Parathyroid adenoma (tissue), 2 donors: ENCODE measurements around the gene ENTPD1.
"Not testable (repeated sequence)": the region's sequence is repeated elsewhere in the genome, so short reads cannot be mapped to it uniquely, and the experiment has no call there.

Source experiments
- H2AFZ ChIP-seq: fragments of 300-600 bp; sonication (generic); one replicate; pipeline ENCODE4 v1.7.0; 2017; ENCODE audit warnings: antibody characterized with exemption, mild to moderate bottlenecking
- H3K27ac ChIP-seq: fragments of 300-600 bp; sonication (generic); one replicate; pipeline ENCODE4 v1.7.0; 2017
- H3K27me3 ChIP-seq: fragments of 300-600 bp; sonication (generic); one replicate; pipeline ENCODE4 v1.7.0; 2017; ENCODE audit warnings: low read length; ENCODE audit not compliant: control insufficient read depth, insufficient read depth
- H3K36me3 ChIP-seq: fragments of 300-600 bp; sonication (generic); one replicate; pipeline ENCODE4 v1.7.0; 2017; ENCODE audit warnings: low read length; ENCODE audit not compliant: control insufficient read depth, insufficient read depth
- H3K4me1 ChIP-seq: fragments of 300-600 bp; sonication (generic); one replicate; pipeline ENCODE4 v1.7.0; 2017; ENCODE audit warnings: control low read depth
- H3K4me2 ChIP-seq: fragments of 300-600 bp; sonication (generic); one replicate; pipeline ENCODE4 v1.7.0; 2017; ENCODE audit warnings: low read length
- H3K4me3 ChIP-seq: fragments of 300-600 bp; sonication (generic); one replicate; pipeline ENCODE4 v1.7.0; 2017; ENCODE audit warnings: low read depth, low read length
- H3K79me2 ChIP-seq: fragments of 300-600 bp; sonication (generic); one replicate; pipeline ENCODE4 v1.7.0; 2017; ENCODE audit warnings: control low read depth
- H3K9ac ChIP-seq: fragments of 300-600 bp; sonication (generic); one replicate; pipeline ENCODE4 v1.7.0; 2017; ENCODE audit warnings: mild to moderate bottlenecking
- H3K9me3 ChIP-seq: fragments of 300-600 bp; sonication (generic); one replicate; pipeline ENCODE4 v1.7.0; 2017; ENCODE audit warnings: low read length; ENCODE audit not compliant: control insufficient read depth
- TF ChIP-seq, protein P1 (sequence below): fragments of 300-600 bp; sonication (generic); IDR thresholded peaks from one replicate; pipeline ENCODE4 v1.7.0; 2017; ENCODE audit warnings: antibody characterized with exemption, mild to moderate bottlenecking
- donor health status: primary hyperparathyroidism.

ENTPD1 gene

DNA sequence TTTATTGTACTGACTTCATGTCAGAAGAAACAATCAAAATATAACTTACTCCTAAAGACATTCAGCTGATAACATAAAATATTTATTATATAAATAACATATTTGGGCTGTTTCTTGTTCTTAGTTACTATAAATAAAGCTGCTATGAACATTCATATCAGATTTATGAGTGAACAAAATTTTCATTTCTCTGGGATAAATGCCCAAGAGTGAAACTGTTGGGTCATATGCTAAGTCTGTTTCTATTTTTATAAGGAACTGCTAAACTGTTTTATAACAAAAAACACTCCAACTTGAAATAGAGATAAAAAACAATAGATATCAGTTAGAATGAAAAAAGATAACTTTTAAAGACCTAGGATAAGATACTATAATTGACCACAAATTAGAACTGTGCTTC, 125.4 kb downstream of the ENTPD1 start:
- Histone ChIP-seq H2AFZ (no peak overlapping the region), H3K9ac (no peak overlapping the region), H3K4me3 (no peak overlapping the region), H3K27ac (no peak overlapping the region), H3K4me1 (no peaks in the 10 kb centered on the region), H3K79me2 (no peaks in the 10 kb centered on the region), H3K36me3 (no peaks in the 10 kb centered on the region), H3K27me3 (no peaks in the 10 kb centered on the region), H3K9me3 (no peaks in the 10 kb centered on the region), H3K4me2 (no peak overlapping the region)
- TF ChIP-seq, protein P1, sequence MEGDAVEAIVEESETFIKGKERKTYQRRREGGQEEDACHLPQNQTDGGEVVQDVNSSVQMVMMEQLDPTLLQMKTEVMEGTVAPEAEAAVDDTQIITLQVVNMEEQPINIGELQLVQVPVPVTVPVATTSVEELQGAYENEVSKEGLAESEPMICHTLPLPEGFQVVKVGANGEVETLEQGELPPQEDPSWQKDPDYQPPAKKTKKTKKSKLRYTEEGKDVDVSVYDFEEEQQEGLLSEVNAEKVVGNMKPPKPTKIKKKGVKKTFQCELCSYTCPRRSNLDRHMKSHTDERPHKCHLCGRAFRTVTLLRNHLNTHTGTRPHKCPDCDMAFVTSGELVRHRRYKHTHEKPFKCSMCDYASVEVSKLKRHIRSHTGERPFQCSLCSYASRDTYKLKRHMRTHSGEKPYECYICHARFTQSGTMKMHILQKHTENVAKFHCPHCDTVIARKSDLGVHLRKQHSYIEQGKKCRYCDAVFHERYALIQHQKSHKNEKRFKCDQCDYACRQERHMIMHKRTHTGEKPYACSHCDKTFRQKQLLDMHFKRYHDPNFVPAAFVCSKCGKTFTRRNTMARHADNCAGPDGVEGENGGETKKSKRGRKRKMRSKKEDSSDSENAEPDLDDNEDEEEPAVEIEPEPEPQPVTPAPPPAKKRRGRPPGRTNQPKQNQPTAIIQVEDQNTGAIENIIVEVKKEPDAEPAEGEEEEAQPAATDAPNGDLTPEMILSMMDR = no peak

DNA sequence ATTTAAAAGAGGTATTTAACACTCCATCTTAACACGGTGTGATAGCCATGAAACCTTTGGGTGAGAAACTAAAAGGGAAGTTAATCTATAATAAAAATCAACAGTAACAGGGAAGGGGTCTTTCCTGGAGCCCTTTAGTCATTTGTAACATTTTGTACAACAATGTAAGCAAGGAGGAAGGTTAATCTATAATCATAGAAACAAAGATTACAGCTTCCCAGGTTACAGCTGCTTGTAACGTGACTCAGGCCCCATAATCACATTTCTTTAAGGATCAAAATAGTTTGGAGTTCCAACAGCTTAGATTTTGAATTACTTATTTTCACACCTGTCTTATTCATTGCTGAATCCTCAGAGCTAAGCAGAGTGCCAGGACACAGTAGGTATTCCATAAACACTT, 133.9 kb downstream of the ENTPD1 start:
- no peaks in the 10 kb centered on the region for H3K4me1 ChIP-seq
- no peaks in the 10 kb centered on the region for H3K79me2 ChIP-seq
- no peaks in the 10 kb centered on the region for H3K9me3 ChIP-seq
- no peaks in the 10 kb centered on the region for H3K36me3 ChIP-seq
- no peaks in the 10 kb centered on the region for H3K27me3 ChIP-seq
- no peak overlapping the region for H2AFZ ChIP-seq
- no peak overlapping the region for H3K9ac ChIP-seq
- no peak overlapping the region for H3K4me3 ChIP-seq
- no peak overlapping the region for H3K4me2 ChIP-seq
- TF ChIP-seq, protein P1 = no peak
- no peak overlapping the region for H3K27ac ChIP-seq

DNA sequence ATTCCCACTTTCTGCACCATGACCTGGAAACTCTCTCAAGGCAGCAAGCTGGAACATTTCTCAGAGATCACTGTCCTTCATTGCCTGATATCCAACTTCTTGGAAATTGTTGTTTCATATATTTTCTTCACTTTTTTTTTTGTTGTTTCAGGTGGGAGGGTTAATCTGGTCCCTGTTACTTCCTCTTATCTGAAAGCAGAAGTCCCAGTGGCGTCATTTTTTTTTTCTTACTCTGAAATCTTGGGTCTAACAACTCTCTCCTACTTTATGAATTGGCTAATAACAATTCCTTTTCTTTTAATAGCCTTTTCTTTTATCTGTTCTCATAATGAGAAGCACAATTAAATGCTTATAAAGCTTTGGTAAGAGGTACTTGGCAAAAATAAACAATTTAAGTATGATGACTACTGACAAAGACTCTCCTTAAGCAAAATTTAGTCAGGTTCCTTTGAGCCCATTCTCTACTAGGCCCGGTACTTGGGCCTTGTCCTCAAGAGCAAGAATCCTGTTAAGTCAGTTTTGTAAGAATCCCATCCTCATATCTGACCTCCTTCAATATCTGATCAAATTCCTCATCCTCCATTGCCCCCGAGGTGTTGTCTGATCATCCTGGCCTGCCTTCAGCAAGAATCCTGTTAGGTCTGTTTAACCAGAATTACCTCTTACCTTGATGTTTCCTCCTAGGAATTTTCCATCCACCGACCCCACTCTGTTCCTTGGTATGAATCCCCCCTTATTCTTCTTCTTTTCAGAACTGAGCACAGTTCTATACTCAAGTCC, 140.3 kb downstream of the ENTPD1 start:
- Histone ChIP-seq H3K27me3 (no peaks in the 10 kb centered on the region), H3K9ac (no peak overlapping the region), H3K4me1 (no peaks in the 10 kb centered on the region), H2AFZ (no peak overlapping the region), H3K27ac (no peak overlapping the region), H3K79me2 (no peaks in the 10 kb centered on the region), H3K36me3 (no peaks in the 10 kb centered on the region), H3K9me3 (no peaks in the 10 kb centered on the region), H3K4me3 (no peak overlapping the region), H3K4me2 (no peak overlapping the region)
- TF ChIP-seq, protein P1 = no peak

- not testable (repeated sequence) for H3K9me3 ChIP-seq, H3K36me3 ChIP-seq, H3K4me3 ChIP-seq, H3K79me2 ChIP-seq, H3K4me2 ChIP-seq, H3K27me3 ChIP-seq, H3K9ac ChIP-seq, H2AFZ ChIP-seq, H3K27ac ChIP-seq
- peaks cover 12% of the 10 kb centered on the region for H3K4me1 ChIP-seq
These were observed 150.1 kb downstream of the ENTPD1 start for GRCh38 chr10:95905897-95906580.

DNA sequence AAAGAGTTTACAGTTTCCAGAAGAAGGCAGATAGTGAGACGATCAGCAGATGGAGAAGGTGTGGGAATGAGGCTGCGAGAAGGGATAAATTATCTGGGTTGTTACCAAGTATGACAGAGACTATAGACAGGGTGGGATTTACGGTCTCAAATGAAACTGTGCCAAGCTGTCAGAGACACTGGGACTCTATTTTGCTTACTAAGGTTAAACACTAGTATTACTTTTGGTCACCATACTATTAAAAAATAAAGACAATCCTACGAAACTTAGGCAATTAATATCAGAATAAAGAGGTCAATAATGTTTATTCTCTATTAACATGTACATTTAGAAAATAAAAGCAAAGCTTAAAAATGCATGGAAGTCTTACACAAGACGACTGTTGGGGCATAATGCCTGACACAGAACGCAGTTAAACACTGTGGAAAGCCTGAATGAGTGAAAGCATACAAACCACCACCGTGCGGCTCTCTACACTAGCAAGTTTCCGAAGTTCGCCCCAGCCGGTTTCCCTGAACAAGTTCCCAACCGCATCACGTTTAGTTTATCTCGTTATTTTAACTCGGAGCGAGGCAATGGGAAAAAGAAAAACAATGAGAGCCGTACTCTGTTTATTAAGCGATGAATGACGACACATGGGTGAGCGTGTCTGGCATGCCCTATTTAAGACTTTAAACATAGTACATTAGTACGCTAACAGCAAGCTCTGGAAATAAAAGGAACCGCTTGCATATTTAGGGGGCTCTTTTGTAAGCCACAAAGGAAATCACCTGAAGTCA, 150.9 kb downstream of the ENTPD1 start:
- Histone ChIP-seq H3K36me3 (no peaks in the 10 kb centered on the region), H3K4me2 (peak overlapping the region; percentile 86), H3K4me1 (peaks cover 12% of the 10 kb centered on the region), H3K79me2 (no peaks in the 10 kb centered on the region), H3K27me3 (no peaks in the 10 kb centered on the region), H3K9me3 (no peaks in the 10 kb centered on the region), H3K9ac (no peak overlapping the region), H2AFZ (peak overlapping the region; percentile 99), H3K27ac (peak overlapping the region; percentile 63), H3K4me3 (peak overlapping the region; percentile 79)
- TF ChIP-seq, protein P1 = no peak
